ENCODE data around the gene CARMIL1.
"Not testable (repeated sequence)": the region's sequence is repeated elsewhere in the genome, so short reads cannot be mapped to it uniquely, and the experiment has no call there.

CARMIL1 gene

DNA sequence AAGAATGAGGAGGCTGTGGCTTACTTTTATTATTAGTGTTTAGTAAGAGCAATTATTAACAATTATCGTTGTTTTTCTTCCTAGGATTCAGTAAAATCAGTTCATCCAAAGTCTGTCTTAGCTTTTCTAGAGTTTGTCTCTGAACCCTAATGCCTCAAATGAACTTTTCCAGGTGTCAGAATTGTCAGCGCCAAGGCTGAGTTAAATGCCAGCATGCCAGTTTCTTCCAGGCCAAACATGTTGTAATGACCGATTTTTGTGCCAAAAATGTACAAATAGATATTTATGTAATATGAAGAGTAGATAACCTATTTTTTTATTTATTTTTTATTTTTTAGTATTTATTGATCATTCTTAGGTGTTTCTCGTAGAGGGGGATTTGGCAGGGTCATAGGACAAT is 306.1 kb downstream of the CARMIL1 start:
- no peak for DNase-seq

DNA sequence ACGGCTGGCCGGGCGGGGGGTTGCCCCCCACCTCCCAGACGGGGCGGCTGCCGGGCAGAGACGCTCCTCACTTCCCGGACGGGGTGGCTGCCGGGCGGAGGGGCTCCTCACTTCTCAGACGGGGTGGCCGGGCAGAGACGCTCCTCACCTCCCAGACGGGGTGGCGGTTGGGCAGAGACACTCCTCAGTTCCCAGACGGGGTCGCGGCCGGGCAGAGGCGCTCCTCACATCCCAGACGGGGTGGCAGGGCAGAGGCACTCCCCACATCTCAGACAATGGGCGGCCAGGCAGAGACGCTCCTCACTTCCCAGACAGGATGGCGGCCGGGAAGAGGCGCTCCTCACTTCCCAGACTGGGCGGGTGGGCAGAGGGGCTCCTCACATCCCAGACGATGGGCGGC is 306.9 kb downstream of the CARMIL1 start:
- not testable (repeated sequence) for DNase-seq

DNA sequence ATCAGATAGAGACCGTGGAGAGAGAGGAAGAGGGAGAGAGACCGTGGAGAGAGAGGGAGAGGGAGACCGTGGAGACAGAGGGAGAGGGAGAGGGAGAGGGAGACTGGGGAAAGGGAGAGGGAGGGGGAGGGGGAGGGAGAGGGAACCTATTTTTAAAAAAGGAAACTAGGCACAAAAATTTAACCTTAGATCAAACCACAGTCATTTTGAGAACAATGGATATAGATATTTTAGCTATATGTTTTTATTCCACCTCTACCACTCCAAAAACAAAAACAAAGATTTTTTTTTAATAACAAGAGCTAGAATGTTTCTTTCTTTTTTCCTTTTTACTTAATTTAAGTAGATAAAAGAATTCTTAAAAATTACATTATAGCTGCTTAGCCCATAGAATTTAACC is 307.8 kb downstream of the CARMIL1 start:
- DNase-seq, result no peak

DNA sequence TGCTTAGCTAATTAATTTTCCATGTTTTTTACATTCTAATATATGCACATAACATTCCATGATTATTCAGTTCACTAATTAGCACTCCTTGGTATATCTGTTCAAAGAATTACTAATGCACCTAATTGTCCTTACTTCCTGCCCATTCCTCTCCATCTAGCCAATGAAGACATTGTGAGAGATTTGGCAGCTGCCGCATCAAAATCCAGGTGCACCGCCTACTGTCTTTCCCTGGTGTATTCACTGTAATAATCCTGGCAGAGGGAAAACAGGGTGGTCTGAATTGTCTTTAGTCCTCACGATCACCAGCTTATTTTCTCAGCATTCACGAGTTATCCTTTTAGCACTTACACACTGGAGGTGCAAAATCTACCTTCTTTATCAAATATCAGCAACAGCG is 311.8 kb downstream of the CARMIL1 start:
- no peak for DNase-seq

DNA sequence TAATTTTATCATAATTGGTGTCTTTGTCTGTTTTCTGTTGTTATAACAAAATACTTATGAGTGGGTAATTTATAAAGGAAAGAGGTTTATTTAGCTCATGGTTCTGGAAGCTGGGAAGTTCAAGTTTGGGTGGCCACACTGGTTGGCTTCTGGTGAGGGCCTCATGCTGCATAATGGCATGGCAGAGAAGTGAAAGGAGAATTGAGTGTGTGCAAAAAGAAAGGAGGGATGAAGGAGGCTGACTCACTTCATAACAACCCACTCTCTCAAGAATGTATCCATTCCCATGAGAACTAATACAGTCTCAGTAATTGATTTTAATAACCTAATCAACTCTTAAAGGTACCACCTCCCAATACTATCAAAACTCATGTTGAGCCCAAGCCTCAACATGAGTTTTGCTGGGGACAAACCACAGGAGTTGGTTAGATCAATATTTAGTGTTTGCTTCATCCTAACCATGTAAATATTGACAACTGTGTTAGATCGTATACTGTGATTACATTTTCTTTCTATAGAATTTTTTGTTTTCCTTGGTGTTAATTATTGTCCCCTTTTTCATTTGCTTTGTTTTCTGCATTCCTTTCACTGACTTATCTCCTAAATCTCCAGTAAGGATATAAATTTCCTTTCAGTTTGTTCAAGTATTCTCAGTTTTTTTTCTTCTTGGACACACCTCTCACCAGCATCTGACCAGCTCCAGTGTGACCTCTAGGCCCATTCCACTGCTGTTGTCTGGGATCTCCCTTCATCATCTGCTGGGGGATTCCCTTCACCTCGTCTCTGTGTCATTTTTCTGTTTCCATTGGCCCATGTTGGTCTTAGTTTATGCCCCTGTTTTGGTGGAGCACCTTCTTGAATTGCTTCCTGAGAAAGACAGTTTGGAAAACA is 318.0 kb downstream of the CARMIL1 start:
- DNase-seq, result peak; percentile 38

DNA sequence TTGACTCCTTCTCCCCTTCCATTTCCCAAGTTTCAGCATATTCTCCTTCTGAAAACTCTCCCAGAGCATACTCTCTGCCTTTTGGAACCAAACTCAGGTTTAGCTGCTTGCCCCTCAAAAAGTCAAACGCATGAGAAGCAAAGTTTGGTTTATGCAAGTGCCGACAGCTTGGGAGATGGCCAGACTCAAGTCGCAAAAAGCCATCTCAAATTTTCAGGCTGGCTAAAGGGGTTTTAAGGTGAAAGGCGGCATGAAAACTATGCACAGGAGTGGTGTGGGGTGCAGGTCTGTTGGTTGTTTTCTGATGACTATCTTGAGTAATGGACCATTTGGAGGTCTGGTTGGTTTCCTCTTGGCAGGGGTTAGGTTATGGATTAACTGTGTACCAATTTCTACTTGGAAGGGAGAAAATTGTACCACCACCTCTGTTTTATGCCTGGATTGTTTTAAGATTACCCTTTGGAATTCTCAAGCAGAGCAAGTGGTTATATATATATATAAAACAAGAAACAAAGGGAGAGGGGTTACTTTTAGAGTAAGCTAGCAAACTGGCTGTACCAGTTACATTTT is 320.4 kb downstream of the CARMIL1 start:
- DNase-seq, result no peak

DNA sequence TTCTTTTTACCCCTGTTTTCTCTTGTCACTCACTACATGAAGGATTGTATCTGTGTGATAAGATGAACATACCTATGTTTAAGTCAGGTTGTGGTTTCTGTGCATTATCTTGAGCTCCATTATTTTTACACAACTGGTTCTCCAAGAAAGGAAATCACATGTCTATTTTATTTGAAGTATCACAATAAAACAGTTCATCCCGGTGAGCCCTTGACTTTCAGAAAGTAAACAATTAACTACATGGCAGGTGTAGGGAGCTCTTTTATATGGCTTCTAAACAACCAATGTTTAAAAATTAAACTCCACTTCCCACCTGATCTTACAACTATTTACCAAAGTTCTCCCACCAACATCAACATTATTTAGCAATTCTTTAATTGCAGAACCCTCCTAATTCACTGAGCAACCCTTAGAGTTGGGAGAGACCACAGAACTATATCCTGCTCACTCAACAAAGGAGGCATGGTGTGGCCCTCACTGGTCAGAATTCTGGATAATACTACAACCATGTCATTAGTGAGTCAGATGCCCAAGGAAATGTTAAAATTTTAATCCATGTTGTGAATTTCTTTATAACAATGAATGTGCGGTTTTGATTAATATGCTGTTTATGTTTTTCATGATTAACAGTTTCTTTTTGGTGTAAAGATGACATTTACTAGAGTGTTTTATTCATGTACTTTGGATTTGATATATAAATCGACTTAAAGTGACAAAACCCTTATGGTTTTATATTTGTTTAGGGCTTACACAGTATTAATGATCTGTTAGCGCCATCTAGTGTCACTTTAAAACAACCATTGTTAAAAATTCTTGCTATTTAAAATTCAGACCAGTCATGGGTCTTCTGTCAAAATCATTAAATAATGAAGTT is 322.9 kb downstream of the CARMIL1 start:
- peak; percentile 85 for DNase-seq

DNA sequence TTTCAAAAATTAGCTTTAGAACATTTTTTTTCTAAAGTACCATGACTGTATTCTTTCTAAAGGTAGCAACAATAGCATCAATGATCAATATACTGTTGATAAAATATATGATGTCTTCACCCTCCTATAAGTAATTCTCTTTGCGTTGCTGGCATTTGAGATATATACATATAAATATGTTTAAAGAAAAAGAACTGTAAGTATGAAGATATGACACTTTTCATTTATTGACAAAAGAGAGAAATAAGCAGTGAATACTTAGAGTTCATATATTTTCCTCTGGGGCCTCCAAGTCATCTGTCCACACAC is 323.5 kb downstream of the CARMIL1 start:
- no peak for DNase-seq

DNA sequence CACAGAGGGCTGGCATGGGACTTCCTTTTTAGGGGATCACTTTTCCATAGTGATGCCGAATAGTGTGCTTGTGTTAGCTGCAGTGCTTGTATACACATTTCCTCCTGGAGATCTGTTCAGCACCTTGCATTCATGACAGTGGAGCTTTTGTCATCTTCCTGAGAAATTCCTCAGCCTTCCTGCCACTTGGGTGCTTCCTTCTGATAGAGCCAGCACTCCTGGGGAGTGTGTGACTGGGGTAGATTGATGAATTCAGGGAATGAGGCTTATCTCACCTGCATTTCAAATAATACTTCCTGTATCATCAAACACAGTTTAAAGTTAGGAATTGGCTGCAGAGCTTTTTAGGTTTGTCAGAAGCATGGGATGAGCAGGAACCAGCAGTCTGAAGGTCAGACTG is 324.1 kb downstream of the CARMIL1 start:
- DNase-seq, result no peak

DNA sequence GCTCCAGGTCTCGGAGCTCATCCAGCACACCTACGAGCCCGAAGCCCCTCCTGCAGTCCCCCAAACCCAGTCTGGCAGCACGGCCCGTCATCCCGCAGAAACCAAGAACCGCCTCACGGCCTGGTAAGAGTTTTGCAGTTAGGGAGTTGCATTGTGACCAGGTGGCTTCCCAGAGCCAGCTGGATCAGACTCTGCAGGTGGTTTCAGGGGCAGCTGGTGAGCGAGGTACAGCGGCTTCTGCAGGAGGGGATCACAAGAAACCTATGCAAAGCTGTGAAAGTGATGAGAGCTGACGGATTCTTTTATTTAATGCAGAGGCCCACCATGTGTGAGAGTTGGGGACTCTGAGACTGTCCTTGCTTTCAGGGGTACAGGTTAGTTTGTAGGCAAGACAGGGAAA is 327.0 kb downstream of the CARMIL1 start:
- DNase-seq, result no peak

DNA sequence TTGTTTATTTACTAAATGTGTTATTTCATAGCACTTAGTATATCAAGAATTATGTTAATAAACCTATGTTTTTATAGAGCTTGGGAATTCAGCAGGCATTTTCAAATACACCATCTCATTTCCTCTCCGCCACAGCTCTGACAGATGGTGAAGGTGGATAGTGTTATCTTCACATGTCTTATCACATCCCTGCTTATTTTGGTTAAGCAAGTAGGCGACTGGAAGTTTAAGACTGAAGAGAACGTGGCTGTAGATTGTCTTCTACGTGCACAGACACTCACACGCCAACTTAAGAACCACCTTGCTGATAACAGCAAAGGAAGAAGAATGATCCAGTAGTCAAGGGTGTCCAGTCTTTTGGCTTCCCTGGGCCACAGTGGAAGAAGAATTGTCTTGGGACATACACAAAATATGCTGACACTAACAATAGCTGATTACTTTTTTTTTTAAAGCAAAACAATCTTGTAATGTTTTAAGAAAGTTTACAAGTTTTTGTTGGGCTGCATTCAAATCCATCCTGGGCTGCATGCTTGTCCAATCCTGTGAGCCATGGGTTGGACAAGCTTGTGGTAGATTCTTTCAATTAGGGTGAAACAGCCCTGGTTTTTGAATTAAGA is 329.5 kb downstream of the CARMIL1 start:
- DNase-seq, result no peak

DNA sequence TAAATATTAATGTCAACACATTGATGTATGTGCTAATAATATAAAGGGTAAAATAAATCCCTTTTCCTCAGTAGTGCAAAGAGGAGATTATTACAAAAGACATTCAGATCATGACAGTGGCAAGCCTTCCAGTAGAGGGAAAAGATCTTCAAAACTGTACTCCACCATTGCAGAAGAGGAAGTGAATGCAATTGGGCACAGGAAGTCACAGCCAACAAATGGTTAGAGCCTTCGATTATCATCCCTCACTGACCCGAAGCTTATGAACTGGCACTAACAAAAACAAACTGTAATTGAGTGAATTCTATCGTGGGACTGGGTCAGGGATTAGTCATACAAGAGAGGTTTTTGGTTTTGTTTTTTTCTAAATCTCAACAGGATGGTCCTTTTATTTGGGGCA is 333.5 kb downstream of the CARMIL1 start:
- DNase-seq, result no peak

DNA sequence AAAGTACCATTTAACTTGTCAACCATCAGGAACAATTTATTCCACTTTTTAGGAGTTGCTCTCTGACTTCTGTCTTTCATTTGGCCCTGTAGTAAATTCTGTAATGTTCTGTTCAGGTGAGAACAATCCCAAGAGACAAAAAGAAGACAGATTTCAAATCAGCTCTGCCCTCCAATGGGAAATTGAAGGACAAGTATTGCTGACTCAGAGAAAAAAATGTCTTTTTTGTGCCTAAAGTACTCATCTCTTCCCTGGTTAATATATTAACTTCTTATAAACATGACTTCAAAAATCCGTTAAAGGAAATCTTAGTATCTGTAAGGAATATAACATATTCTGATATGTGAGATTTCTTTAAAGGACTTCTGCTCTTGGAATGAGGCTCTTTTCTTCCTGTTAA is 334.2 kb downstream of the CARMIL1 start:
- no peak for DNase-seq

DNA sequence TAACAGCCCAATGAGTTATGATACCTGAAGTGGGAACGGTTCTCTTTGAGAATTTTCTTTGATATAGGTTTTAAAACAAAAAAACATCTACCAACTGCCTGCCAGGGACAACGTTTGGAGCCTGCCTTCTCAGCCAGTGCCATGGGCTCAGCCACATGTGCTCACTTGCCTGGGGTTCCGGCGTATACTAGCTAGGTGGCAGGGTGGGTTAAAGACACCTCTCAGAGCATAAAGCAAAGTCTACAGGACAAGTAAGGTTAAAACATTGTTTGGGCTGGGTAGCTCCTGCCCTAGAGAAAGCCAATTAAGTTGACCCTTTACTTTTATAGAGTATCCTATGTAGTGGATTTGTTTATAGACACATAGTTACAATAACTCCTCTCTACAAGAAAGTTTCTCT is 334.9 kb downstream of the CARMIL1 start:
- DNase-seq, result no peak

DNA sequence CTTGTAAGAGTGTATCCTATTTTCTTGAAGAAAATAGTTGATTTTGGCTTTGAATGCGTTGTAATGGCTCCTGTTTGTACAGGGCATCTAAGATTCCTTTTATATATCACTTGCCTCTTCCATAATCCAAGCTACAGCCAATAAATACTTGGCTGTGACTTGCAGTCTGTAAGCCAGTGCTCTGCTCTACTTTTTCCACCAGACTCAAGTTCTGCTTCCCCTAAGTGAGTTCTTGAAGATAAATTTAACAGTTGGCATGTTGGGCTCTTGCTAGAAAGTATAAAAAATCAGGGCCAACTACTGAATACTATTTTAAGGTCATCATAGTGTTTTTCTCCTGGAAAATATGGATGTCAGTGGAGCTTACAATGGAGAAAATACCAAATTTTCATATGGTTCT is 336.3 kb downstream of the CARMIL1 start:
- DNase-seq, result no peak

DNA sequence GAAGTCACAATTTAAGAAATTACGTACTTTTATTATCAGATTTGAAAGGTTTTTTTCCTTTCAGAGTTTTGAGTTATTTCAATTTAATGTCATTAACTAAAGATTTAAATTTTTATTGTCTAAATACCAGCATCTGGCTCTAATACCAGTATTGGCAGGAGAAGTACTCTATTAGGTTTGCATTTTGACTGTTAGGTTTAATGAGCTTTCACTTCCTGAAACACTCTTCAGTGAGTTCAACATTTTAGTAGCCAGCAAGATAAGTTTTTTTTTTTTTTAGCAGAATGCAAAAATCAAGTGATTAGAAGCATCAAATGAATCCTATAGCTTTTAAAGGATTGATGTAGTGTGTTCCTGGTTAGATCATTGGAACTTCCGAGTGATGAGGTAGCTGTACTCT is 338.8 kb downstream of the CARMIL1 start:
- no peak for DNase-seq

DNA sequence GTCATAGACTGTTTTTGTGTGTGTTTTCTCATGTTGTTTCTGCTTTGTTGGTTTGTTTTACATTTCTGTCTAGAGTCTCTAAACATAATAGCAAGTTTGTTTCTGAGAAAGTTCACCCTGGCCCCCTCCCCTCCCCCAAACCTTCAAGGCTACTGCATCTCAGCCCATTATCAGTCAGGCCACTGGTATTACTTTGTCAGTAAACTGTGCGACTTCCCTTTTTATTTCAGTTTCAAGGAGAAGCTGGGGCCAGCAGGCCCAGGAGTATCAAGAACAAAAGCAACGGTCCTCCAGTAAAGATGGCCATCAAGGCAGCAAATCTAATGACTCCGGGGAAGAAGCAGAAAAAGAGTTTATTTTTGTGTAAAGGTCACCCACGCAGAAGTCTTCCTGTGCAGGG is 340.0 kb downstream of the CARMIL1 start:
- no peak for DNase-seq

DNA sequence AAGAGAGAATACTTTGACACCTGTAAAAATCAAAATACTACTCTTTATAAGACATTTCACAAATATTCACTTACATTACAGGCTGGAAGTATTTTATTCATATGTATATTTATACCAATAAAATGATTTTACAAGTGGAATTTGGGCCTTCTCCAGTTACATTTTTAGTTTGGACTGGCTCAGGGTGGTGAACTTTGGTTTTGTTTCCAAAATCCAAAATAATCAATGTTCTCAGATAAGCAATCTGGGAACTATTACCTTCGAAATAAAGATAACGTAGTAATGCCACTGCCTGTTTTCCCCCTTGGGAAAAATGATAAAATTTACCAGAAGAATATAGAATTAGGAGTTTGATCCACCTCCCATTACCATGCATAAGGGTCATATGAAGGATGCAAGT is 341.2 kb downstream of the CARMIL1 start:
- no peak for DNase-seq

DNA sequence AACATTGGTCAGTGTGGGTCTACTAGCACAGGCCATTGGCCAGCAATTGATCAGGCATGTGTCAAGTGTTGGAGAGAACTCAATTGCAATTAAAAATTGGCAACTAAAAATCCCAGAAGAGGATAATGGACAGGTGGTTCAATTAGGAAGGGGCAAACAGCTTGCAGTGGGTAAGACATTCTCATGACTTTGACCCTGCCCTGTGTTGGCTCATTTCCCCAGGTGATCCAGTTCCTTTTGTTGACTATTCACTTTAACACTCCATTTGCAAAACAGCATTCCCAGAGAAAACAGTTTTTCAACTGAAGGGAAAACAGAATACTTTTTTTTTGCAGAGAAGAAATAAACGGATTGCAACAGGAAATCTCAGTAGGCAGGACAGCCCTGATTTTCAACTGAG is 343.9 kb downstream of the CARMIL1 start:
- no peak for DNase-seq

DNA sequence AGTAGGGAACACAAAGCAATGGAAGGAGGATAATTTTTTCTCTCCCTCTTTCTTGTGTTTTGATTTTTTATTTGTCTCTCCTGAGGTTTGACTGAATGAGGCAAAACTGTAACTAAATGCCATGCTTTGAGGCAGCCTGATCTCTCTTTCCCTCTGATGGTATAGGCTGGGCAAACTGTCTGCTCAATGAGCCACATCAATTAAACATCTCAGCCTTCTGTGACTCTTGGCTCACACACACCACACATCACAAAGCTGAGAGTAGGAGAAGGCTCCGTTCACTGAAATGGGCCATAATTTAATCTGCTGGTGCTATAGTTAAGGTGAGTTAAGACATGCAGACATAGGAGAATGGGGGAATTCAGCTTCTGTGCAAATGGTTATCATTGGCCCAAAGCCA is 344.7 kb downstream of the CARMIL1 start:
- DNase-seq, result peak; percentile 9

DNA sequence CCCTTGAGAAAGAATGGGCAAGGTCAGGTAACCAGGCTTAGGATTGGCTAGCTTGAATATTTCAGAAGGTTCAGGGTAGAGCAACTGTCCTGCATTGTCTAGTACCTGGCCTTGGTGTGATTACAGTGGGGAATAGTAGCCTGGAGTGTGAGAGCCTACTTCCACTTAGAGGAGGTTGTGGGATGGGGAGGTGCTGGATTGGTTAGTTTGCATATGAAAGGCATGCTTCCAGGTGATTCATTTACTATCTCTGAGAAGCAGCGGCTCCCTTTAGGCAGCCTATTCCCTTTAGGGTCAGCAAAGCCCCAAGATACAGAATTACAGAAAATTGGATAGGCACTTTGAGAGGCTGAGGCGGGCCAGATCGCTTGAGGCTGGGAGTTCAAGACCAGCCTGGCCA is 347.8 kb downstream of the CARMIL1 start:
- DNase-seq, result peak; percentile 50

DNA sequence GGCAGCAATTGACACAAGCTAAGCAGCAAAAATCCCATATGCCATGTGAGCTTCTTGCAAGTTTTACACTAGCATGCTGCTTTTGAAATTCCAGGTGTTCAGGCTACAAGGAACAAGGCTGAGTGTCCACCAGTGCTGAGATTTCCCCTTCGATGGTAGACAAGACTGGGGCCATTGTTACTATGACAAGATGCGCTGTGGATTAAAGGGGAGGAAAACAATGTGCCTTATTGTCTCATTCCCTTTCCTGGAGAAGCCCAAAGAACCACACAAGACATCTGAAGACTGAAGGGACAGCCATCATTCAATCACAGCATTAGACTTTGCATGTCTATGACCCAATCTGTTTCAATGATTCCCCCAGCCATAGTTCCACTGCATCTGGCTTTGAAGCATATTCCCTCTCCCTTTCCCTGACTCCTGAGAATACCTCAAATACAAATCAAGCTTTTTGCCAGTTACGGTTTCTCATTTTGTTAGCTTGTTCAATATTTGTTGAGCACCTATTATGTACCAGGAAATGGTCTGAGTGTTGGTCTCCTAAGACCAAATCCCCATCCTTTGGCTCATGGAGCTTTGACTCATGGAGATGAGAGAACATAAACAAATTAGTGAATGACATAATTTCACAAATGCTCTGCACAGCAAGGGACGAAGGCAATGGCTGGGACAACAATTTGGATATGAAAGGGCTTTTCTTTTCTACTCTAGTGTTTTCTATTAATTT is 349.5 kb downstream of the CARMIL1 start:
- peak; percentile 72 for DNase-seq

DNA sequence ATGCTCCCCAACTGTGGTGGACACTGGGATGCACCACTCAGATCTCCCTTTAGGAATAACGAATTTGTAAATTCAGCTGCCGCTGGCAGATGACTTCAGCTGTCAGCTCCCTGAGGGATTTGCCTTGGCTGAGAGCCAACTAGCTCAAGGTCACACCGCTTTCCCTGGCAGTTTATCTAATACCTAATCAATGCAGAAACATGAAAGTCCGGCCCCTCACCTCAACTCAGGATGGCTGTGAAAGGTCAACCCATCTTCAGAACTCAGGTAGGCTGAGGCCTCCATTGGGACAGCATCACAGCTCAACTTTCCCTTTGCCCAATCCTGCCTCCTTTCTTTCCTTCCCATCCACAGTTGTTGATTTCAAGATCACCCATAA is 350.0 kb downstream of the CARMIL1 start:
- DNase-seq, result peak; percentile 72

Measured in DMS53 (cell line).